Measurements from ENCODE around the gene EXOG.

GRCh38 chr3:38453075-38453912 lies 42.8 kb upstream of the EXOG start, which contains the start of gene ACVR2B:
- TF ChIP-seq CTCF (IDR thresholded peaks at IDR 0.05): no peak
- TF ChIP-seq POLR2A (IDR thresholded peaks at IDR 0.05): no peak
